GM19397 (cell line): ENCODE measurements around the gene TSHZ2.
"Not testable (repeated sequence)": the region's sequence is repeated elsewhere in the genome, so short reads cannot be mapped to it uniquely, and the experiment has no call there.

Source experiments
- ATAC-seq: cut with Tn5 transposase; IDR thresholded peaks from one replicate; pipeline ENCODE4 v1.9.1; 2021; ENCODE audit warnings: mild to moderate bottlenecking, moderate library complexity; ENCODE audit not compliant: unreplicated experiment

The TSHZ2 gene

DNA sequence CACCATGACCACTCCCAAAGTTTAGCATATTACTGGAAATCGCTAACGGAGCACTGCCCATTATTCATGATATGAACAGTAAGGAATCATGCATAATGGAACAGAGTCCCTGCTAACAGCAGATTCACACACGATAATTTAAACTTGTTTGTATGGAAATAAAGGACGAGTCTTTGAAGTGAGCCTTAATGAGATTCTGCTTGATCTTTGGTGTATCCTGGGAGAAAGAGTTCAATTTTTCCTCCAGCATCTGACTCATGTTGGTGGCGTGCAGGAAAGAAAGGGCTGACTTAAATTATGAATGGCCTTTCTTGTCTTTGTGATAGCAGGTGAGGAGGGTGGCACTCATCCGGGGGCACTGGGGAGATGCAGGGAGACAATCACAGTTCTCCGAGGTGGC lies 426.9 kb downstream of the TSHZ2 start:
- ATAC-seq: no peak

DNA sequence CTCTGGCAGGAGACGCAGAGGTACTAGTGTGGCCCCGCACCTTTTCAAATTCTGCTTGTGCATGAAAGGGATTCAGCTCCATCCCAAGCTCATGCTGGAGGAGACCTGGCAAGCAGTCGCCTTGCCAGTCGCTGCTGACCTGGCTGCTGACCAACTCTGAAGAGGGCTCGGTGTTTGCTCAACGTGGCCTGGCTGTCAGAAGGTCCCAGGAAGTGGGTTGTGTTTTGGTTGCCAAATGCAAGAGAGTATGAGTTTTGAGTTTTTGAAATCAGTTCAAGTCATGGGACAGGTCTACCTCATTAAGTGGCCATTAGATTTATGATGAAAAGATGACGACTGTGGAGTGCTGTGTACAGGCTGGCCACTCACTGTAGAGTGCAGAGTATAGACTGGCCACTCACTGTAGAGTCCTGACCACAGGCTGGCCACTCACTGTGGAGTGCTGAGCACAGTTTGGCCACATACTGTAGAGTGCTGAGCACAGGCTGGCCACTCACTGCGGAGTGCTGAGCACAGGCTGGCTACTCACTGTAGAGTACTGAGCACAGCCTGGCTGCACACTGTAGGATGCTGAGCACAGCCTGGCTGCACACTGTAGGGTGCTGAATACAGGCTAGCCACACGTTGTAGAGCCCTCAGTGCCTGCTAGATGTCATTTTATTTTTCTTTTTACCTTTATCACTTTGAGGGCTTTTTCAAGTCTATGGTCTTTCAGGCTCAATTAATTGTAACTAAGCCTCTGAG lies 427.6 kb downstream of the TSHZ2 start:
- ATAC-seq: no peak

DNA sequence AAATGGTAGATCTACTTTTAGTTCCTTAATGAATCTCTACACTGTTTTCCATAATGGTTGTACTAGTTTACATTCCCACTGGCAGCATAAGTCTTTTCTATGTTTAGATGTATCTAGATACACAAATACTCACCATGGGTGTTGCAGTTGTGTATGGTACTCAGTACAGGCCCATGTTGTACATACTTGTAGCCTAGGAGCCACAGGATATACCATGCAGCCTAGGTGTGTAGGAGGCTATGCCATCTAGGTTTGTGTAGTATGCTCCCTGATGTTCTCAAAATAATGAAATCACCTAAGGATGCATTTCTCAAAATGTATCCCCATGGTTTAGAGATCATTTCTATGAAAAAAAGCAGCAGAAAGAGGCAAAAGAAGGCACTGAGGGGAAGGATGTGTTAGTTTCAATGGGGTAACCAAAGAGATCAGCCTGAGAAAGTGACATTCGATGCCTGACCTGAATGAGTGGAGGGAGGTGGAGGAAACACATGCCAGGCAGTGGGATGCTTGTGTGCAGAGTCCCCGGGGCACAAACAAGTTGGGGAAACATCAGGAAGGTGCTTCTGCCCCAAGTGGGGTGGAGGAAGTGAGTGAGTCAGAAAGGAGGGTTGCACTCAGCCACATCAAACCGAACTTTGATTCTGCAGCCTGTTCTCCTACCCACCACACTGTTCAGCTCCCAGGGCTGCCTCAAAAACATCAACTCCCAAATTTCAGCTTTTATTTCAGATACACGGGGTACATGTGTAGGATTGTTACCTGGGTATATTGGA lies 430.3 kb downstream of the TSHZ2 start:
- no peak for ATAC-seq

DNA sequence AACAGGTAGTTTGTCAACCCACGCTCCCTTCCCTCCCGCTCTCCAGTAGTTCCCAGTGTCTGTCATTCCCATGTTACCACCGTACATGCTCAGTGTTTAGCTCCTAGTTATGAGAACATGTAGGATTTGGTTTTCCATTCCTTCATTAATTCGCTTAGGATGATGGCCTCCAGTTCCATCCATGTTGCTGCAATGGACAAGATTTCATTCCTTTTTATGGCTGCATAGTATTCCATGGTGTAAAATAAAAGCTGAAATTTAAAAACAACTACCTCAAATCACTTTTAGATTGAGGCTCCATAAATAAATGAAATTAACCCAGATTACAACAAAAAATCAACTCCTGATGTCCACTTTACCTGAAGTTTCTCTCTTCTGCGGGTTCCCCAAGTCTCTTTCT lies 430.9 kb downstream of the TSHZ2 start:
- no peak for ATAC-seq

DNA sequence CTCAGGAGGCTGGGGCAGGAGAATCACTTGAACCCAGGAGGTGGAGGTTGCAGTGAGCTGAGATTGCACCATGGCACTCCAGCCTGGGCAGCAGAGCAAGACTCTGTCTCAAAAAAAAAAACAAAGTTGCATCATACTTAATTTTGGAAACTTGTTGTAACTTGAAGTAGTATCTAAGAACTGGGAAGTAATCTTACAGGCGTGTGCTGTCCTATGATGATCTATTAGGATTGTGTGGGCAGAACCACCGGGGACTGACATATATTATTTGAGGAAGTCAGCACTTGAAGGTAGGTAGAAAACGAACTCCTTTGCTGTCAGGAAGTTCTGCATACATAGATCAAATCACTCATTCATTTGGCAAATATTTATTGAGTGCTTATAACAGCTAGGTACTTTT lies 433.0 kb downstream of the TSHZ2 start:
- no peak for ATAC-seq

DNA sequence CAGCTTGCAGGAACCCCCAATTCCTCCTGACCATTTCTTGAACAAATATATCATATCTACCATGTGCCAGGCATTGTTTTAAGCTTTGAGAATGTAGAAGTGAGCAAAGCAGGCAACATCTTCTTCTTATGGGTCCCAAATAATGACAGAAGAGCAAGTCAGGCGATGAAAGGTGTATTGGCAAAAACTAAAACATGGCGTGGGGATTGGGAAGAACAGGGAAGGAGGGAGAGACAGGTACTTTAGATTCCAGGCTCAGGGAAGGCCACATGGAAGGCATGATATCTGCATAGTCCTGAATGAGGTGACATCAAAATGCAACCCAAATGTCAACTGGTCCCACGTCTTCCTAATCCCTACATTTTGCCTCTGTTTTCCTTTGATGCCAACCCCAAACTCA lies 434.4 kb downstream of the TSHZ2 start:
- no peak for ATAC-seq

DNA sequence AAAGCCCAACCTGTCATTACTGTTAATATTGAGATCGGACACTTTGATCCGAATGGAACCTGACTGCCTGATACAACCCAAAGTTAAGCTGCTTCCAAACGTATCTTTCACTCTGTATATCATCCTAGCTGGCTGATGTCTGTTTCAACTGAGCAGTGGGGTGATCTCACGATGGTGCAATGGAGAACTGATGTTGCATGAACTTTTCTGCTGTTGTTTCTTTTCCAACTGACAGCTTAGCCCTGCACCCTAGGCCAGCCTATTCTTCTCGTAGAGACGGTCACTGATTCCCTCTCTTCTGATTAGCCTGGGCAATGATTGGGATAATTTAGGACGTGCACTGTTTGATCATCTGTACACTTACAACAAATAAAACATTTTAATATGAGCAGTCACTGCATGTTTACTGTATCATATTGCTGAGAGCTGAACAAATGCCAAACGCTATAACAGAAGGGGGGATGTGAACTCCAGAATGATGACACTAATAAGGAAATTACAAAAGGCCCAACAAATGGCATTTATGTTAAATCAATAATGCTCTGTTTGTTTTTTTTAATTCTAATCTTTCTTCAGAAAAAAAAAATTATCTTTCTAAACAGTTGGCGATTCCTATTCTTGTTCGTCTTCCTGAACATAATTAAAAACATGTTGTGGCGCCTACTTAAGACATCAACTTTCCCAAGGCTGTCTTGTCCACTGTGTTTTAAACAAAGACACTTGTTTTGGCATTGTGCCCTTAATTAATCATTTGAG lies 436.7 kb downstream of the TSHZ2 start:
- no peak for ATAC-seq

DNA sequence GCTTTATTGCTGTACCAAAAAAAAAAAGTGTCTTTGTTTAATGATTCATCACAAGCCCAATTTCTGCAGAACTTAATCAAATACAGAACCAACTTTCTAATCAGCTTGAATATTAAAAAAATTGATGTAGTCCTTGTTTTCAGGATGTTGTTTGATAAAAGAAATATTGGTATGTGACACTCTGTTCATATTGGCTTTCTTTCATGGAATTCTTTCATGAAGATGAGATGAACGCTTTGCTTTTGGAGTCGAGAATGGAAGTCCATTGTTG lies 437.2 kb downstream of the TSHZ2 start:
- no peak for ATAC-seq

DNA sequence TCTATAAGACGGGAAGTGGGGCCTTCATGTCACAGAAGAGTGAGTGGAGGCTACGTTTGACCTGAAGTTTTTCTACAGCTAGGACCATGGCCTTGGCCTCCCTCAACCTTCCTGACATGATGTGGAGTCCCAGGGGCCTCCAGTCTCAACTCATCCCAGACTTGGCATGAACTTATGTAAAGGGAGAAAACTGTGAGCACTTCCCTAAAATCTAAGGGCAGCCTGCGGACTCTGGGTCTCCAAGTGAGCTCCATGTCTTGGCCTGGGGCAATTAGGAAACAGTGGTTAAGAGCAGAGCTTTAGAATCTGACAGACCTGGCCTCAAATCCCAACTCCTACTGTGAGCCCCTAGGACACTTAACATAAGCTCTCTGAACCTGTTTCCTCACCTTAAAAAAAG lies 439.0 kb downstream of the TSHZ2 start:
- ATAC-seq: no peak

DNA sequence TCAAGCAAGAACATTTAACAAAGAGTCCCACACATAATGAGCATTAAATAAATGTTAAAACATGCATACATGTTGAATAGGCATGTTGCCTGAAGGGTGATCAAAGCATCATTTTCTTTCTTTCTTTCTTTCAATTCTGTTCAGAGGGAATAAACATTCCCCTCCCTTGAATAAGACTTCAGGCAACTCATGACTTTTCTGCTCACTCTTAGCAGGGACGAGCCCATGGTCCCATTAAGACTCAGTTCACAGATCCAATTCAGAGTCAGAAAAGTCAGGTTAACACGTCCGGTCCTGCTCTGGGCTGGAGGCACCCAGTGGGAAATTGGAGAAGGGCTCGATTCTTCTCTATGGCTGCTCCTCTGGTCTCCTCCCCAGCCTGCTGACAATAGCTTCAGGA lies 439.7 kb downstream of the TSHZ2 start:
- ATAC-seq: no peak

DNA sequence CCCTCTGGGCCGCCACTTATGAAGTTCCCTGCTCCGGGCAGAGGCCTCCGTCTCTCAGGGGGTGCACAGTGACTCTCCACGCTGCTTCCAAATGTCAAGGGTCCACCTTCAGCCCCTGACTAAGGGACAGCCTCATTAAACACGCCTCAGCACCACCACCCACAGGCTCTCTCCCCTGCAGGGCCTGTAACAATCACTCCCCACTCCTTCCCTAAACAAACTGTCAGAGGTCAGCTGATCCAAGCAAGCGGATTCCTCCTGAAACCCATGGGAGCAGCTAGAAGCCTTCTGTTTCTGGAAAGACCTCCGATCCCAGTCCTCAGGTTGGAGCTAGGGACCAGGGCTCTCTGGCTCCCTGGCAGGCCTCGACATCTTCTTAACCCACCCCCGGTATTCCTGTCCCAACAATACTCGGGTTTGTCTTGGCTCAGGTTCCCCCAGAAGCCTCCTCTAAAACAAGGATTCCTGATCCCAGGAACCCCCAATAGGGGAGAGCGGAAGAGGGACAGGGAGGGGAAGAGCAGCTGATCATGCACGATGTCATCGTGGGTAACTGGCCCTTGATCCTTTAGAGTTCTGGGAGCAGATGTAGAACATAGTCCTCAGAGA lies 440.5 kb downstream of the TSHZ2 start:
- no peak for ATAC-seq

DNA sequence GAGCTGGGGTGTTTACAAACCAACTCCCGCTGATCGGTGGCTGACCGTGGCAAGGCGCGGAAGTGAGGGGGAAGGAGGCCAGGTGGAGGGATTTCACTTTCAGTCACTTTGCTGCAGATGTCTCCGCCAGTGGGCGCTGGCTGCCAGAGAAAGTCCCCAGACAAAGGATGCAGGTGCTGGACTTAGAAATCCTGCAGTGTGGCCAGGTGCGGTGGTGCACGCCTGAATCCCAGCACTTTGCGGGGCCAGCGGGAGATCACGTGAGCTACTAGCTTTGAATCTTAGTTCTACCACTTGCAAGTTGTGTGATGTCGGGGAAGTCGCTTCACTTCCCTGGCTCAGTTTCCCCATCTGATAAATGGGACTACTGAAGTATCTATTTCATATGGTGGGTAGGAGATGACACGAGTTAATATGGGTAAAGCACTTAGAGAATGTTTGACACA lies 441.1 kb downstream of the TSHZ2 start:
- peak; percentile 69 for ATAC-seq

DNA sequence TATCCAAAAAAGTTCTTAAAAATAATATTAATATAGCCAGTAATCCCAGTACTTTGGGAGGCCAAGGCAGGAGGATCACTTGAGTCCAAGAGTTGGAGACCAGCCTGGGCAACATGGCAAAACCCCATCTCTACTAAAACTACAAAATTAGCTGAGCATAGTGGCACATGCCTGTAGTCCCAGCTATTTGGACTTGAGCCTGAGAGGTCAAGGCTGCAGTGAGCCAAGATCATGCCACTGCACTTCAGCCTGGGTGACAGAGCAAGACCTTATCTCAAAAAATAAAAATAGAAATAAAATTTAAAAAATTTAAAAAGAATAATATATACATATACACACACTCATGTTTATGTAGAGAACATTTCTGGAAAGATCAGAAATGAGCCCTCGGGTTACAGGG lies 441.7 kb downstream of the TSHZ2 start:
- ATAC-seq: not testable (repeated sequence)

DNA sequence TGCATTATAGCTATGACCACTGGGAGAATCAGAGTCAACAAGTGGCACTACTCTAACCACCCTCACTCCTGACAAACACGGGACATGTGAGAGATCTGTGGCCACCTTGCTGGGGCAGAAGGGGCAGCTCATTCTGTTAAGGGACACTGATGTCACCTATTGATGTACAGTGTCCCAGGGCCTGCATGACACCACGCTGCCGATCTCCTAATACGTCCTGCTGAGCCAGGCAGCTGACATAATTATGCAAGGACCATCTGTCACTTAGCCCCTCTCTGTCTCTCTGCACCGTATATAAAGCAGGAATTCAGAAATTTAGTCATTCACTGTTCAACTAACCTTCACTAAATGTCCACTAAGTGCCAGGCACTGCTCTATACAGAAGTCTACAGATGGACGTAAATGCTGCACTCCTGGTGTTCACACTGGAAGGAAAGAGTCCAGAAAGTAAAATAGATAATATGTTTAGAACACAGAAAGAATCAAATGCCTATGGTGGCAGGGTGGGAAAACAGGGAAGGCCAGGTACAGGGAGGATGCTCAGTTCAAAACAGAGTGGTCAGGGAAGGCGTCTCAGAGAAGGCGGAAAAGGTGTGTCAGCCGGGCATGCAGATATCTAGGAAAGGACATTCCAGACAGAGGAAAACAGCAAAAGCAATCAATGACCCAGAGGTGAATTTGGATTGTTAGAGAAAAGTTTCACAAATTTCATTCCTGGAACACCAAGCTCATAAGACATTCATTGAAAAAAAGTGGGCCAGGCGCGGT lies 447.7 kb downstream of the TSHZ2 start:
- ATAC-seq: no peak

DNA sequence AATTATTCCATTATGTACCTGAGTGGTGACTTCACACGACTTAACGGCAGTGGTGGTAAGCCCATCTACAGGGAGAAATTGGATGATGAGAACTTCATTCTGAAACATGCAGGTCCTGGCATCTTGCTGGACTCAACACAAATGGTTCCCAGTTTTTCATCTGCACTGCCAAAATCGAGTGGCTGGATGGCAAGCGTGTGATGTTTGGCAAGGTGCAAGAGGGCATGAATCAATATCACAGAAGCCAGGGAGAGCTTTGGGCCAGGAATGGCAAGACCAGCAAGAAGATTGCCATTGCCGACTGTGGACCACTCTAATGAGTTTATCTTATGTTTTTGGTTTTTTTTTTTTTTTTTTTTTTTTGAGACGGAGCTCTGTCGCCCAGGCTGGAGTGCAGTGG lies 449.2 kb downstream of the TSHZ2 start:
- ATAC-seq: no peak

DNA sequence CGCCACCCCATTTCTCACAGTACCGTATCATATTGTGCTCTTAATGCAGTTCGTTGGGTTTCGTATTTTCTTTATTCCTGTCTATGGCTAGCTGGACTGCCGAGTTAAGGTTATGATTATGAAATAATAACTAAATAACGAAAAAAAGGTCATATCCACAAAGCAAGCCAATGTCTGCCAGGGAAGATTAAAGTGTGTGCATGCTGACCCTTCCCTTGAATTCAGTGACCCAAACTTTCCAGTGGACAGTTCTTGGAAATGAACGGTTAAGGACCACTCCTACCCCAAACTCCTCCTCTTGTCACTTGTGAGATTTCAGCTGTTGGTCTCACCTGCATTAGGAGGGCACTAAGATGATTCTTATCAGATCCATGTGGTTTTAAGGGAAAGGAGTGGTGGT lies 449.9 kb downstream of the TSHZ2 start:
- ATAC-seq: no peak

DNA sequence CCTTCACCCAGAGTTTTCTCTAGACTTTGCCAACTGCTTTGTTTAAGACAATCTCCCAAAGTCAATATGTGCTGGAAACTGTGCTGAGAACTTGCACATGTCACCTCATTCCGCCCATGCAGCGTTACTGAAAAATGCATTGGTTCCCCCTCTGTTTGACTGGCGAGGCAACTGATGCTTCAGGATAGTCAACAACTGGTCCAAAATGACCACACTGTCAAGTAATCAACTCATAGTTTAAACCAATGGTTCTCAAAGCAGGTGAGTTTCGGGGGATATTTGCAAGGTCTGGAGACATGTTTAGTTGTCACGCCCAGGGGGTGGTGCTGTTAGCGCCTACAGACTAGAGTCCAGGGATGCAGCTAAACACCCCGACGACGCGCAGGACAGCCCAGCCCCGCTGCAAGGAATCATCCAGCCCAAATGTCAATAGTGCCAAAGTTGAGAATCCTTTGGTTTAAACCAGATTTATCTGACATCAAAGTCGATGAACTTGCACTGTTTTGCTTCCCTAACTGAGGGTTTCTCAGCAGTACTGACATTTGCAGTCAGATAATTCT lies 451.5 kb downstream of the TSHZ2 start:
- no peak for ATAC-seq

DNA sequence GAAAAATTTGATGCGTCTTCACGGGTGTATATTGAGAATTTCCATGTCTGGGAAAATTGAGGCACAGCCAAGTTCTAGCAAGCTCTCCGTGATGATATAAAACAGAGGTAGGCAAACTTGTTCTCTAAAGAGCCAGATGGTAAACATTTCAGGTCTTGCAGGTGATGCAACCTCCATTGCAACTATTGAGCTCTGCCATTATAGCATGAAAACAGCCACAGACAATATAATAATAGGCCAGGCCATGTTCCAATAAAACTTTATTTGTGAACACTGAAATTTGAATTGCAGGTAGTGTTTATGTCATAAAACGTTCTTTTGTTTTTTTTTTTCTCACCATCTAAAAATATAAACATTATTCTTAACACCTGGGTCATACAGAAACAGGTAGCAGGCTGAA lies 453.3 kb downstream of the TSHZ2 start:
- ATAC-seq: no peak

DNA sequence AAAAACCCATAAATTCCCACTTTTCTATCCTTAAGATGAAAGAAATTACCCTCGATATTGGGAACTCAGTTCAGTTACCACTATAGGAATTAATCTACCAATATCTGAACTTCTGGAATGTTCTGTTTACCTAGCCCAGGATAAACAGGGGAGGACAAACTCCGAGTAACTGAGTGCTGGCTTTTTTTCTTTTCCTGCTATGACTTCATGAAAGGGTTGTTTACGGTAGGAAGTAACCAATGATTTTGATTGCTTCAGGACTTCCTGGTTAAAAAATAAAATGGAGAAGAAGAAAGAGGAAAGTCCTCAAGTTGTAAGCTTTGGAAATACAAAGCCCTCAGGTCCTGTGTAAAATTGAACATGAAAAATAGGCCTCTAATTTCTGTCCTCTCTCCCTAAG lies 453.8 kb downstream of the TSHZ2 start:
- no peak for ATAC-seq

DNA sequence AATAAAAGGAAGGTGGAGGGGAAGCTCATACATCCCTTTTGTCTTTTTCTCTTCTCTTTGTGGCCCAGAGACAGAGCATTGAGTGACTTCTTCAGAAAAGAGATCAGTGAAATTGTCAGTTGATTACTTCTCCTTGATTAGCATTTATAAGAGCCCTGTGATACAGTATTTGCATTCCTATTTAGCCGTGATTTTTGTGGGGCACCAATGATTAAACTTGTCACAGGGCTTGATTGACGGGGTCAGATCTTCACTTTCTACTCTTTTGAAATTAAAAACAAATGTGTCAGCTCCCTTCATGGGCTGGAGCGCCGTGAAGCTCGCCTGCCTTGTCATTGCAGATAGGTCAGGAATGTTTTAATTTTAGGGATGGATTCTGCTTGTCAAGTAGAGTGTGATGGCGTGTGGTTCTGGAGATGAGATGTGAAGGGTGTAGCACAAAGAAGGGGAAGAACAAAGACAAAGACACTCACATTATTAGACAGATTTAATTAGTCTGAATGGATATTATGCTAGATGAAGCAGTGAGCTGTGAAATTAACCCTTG lies 454.7 kb downstream of the TSHZ2 start:
- ATAC-seq: no peak
